Panc1 (cell line): ENCODE measurements around the gene REXO4.

Experiments used
- CTCF ChIP-seq: fragments of 450-650 bp; IDR thresholded peaks from 2 replicates; pipeline ENCODE4 v1.5.1; 2017; ENCODE audit warnings: mild to moderate bottlenecking
- POLR2AphosphoS5 ChIP-seq: IDR thresholded peaks from 2 replicates; pipeline ENCODE4 v1.6.1; 2012; ENCODE audit warnings: mild to moderate bottlenecking, low read depth, low read length, moderate library complexity
- REST ChIP-seq, 2 experiments: IDR thresholded peaks; 2 replicates each; pipeline ENCODE4 v1.6.1; 2011 to 2012; ENCODE audit warnings: low read depth in 2 of 2, control low read depth in 1 of 2, low read length in 1 of 2, mild to moderate bottlenecking in 1 of 2, moderate library complexity in 1 of 2; ENCODE audit not compliant: insufficient read depth in 1 of 2
- SIN3A ChIP-seq: IDR thresholded peaks from 2 replicates; pipeline ENCODE4 v1.6.1; 2012; ENCODE audit warnings: low read depth, mild to moderate bottlenecking, low read length, moderate library complexity, borderline replicate concordance; ENCODE audit not compliant: insufficient read depth

- TF ChIP-seq CTCF: no peak; the same call in 1 of the 2 replicates
- no peak for TF ChIP-seq POLR2AphosphoS5
- TF ChIP-seq REST (IDR thresholded peaks at IDR 0.05; ENCODE audit: insufficient read depth in 1 of 2, low read depth in 2 of 2, low read length in 1 of 2): no peak
- no peak for TF ChIP-seq SIN3A
Measured at GRCh38 chr9:133359399-133360175, 58.2 kb downstream of the REXO4 start.
